Keratinocyte (primary cell): Measurements from ENCODE around the gene PI4KA. TPM values are rescaled to one million over a fixed set of nuclear protein-coding genes. Genes with fewer than 3 reads are reported as not detected.
"Not testable (repeated sequence)": the region's sequence is repeated elsewhere in the genome, so short reads cannot be mapped to it uniquely, and the experiment has no call there.

ENCODE experiments used
- DNase-seq: peaks from one replicate; pipeline ENCODE4 v3.0.0-alpha.2; 2011; ENCODE audit warnings: low read depth, missing footprints, low spot score
- FAIRE-seq: peaks from 2 replicates; lab custom pipeline; 2011; peaks lifted over from hg19 to GRCh38; lab: Jason Lieb, UNC
- H2AFZ ChIP-seq: 2 replicates; pipeline ENCODE4 v1.6.0; 2012; ENCODE audit warnings: low read length, control low read depth, inconsistent platforms; ENCODE audit not compliant: control insufficient read depth
- H3K27ac ChIP-seq: 2 replicates; pipeline ENCODE4 v1.5.1; 2011; ENCODE audit warnings: low read length; ENCODE audit not compliant: control insufficient read depth, insufficient read depth
- H3K27me3 ChIP-seq: 3 replicates; pipeline ENCODE4 v1.6.0; 2011; ENCODE audit warnings: low read length; ENCODE audit not compliant: control insufficient read depth, insufficient read depth; ENCODE audit errors: extremely low read depth
- H3K36me3 ChIP-seq, 2 experiments: 2 replicates in 1 of 2; 3 replicates in 1 of 2; pipeline ENCODE4 v1.5.1; 2011; ENCODE audit warnings: low read length in 2 of 2, mild to moderate bottlenecking in 1 of 2; ENCODE audit not compliant: control insufficient read depth in 2 of 2, insufficient read depth in 2 of 2; ENCODE audit errors: extremely low read depth in 1 of 2
- H3K4me1 ChIP-seq: 3 replicates; pipeline ENCODE4 v1.5.1; 2011; ENCODE audit warnings: low read length; ENCODE audit not compliant: control insufficient read depth, insufficient read depth; ENCODE audit errors: extremely low read depth
- H3K4me2 ChIP-seq: 3 replicates; pipeline ENCODE4 v1.6.0; 2011; ENCODE audit warnings: low read depth, low read length; ENCODE audit not compliant: control insufficient read depth, insufficient read depth; ENCODE audit errors: extremely low read depth
- H3K4me3 ChIP-seq, 3 experiments: fragments of 200-600 bp in 1 of 3; sonication (generic) in 1 of 3; 2 replicates in 2 of 3; 3 replicates in 1 of 3; pipeline ENCODE4 v1.5.1; 2011 to 2016; ENCODE audit warnings: low read length in 3 of 3, mild to moderate bottlenecking in 3 of 3, control low read depth in 2 of 3, inconsistent platforms in 1 of 3, low read depth in 1 of 3, mixed read lengths in 1 of 3, mixed run types in 1 of 3, moderate library complexity in 1 of 3; ENCODE audit not compliant: control insufficient read depth in 2 of 3, insufficient read depth in 2 of 3; ENCODE audit errors: extremely low read depth in 1 of 3
- H3K79me2 ChIP-seq: 2 replicates; pipeline ENCODE4 v1.6.0; 2012; ENCODE audit warnings: low read length; ENCODE audit not compliant: control insufficient read depth, insufficient read depth
- H3K9ac ChIP-seq: 3 replicates; pipeline ENCODE4 v1.6.0; 2011; ENCODE audit warnings: low read length; ENCODE audit not compliant: control insufficient read depth, insufficient read depth; ENCODE audit errors: extremely low read depth
- H3K9me1 ChIP-seq: 3 replicates; pipeline ENCODE4 v1.6.0; 2011; ENCODE audit warnings: low read length; ENCODE audit not compliant: control insufficient read depth, insufficient read depth; ENCODE audit errors: extremely low read depth
- H3K9me3 ChIP-seq: 2 replicates; pipeline ENCODE4 v1.5.1; 2012; ENCODE audit warnings: low read depth, low read length; ENCODE audit not compliant: control insufficient read depth
- H4K20me1 ChIP-seq: 3 replicates; pipeline ENCODE4 v1.6.0; 2011; ENCODE audit warnings: low read length; ENCODE audit not compliant: control insufficient read depth, insufficient read depth; ENCODE audit errors: extremely low read depth
- CTCF ChIP-seq, 3 experiments: IDR thresholded peaks in 1 of 3; conservative IDR thresholded peaks in 1 of 3; optimal IDR thresholded peaks in 1 of 3; 2 replicates in 2 of 3; 3 replicates in 1 of 3; pipeline versions ENCODE3 to v1.5.1; 2011; ENCODE audit warnings: low read length in 3 of 3, mild to moderate bottlenecking in 3 of 3, moderate library complexity in 2 of 3, control low read depth in 1 of 3, inconsistent platforms in 1 of 3; ENCODE audit not compliant: insufficient read depth in 2 of 3; ENCODE audit errors: extremely low read depth in 1 of 3
- EZH2 ChIP-seq: IDR thresholded peaks from one replicate; pipeline ENCODE4 v1.6.1; 2012; ENCODE audit warnings: inconsistent platforms, mild to moderate bottlenecking, low read length, moderate library complexity
- dilution Hi-C: fragments of 300-500 bp; cut with MboI; formaldehyde crosslinking; loops from one replicate; pipeline ENCODE4 v1.7.0; 2020; ENCODE audit warnings: low sequenced_read_pairs; ENCODE audit not compliant: extremely low pct_ligation_motif_present
- polyA plus RNA-seq, 5 experiments: library from polyadenylated mRNA; depleted of rRNA in 3 of 5; stranded (reverse) in 3 of 5; stranded (forward) in 1 of 5; unstranded in 1 of 5; fragments of >200 nt; gene quantifications; 1 replicate in 1 of 5; 2 replicates in 3 of 5; 3 replicates in 1 of 5; pipeline versions ENCODE4 v1.2.1 to v1.2.3, GENCODE V29; 2011 to 2012; ENCODE audit warnings: missing spikeins in 2 of 5, low read depth in 1 of 5, low replicate concordance in 1 of 5

The PI4KA gene
- polyA plus RNA-seq, 1 donor (not counting 4 experiments of a cell fraction or from before 2014, with no cell fraction given), result 13.6 TPM

GRCh38 chr22:20829491-20830134 lies 29.0 kb downstream of the PI4KA start:
- peaks cover 2 to 5% of the 10 kb centered on the region in 2 experiments for H3K36me3 ChIP-seq
- H3K27ac ChIP-seq, result no peak overlapping the region
- H3K4me1 ChIP-seq, result no peaks in the 10 kb centered on the region
- no peaks in the 10 kb centered on the region for H3K9me3 ChIP-seq
- TF ChIP-seq CTCF (optimal IDR thresholded peaks at IDR 0.05 in 1 of 3, IDR thresholded peaks at IDR 0.05 in 1 of 3, conservative IDR thresholded peaks at IDR 0.05 in 1 of 3; ENCODE audit: extremely low read depth in 1 of 3, insufficient read depth in 2 of 3, low read length in 3 of 3) (no peak), EZH2 (no peak)
- FAIRE-seq (no peak), DNase-seq (no peak)
- H3K4me2 ChIP-seq, result no peak overlapping the region
- H3K4me3 ChIP-seq, result no peak overlapping the region
- H4K20me1 ChIP-seq, result no peaks in the 10 kb centered on the region
- no peak overlapping the region for H2AFZ ChIP-seq
- no peaks in the 10 kb centered on the region for H3K9me1 ChIP-seq
- dilution Hi-C loops, result no loop called here
- H3K27me3 ChIP-seq, result no peaks in the 10 kb centered on the region
- H3K79me2 ChIP-seq, result no peaks in the 10 kb centered on the region
- no peak overlapping the region for H3K9ac ChIP-seq

GRCh38 chr22:20826373-20827152 lies 32.0 kb downstream of the PI4KA start:
- H3K36me3 ChIP-seq, H3K4me1 ChIP-seq, H3K27me3 ChIP-seq, H3K9me3 ChIP-seq, H3K27ac ChIP-seq, H3K4me3 ChIP-seq, dilution Hi-C loops, H3K9ac ChIP-seq, H3K4me2 ChIP-seq, DNase-seq, FAIRE-seq, H2AFZ ChIP-seq, H4K20me1 ChIP-seq, H3K9me1 ChIP-seq, H3K79me2 ChIP-seq: not testable (repeated sequence)
